VCaP (cell line): ENCODE data around the gene TBX18.

ENCODE experiments used
- H3K27ac ChIP-seq: fragments of 450-650 bp; 2 replicates; pipeline ENCODE4 v1.5.1; 2017
- TF ChIP-seq, protein P1 (sequence below): fragments of 450-650 bp; conservative IDR thresholded peaks from 2 replicates; pipeline ENCODE4 v1.5.1; 2017; ENCODE audit warnings: mild to moderate bottlenecking, moderate library complexity

Gene TBX18

DNA sequence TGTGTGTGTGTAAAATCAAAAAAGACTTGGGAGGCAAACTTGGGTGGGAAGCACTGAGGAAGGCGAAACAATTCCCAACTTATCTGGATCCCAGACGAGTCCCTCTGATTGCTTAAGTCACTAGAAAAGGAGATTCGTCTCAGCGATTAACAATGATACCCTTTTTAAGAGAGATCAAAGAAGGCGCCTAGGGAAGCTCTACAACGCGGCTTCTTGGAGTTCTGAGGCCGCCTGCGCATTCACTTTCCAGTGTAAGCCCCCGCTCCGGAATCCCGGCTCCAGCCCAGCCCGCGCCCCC, 8.7 kb upstream of the TBX18 start:
- no peak overlapping the region for H3K27ac ChIP-seq
- TF ChIP-seq, protein P1, sequence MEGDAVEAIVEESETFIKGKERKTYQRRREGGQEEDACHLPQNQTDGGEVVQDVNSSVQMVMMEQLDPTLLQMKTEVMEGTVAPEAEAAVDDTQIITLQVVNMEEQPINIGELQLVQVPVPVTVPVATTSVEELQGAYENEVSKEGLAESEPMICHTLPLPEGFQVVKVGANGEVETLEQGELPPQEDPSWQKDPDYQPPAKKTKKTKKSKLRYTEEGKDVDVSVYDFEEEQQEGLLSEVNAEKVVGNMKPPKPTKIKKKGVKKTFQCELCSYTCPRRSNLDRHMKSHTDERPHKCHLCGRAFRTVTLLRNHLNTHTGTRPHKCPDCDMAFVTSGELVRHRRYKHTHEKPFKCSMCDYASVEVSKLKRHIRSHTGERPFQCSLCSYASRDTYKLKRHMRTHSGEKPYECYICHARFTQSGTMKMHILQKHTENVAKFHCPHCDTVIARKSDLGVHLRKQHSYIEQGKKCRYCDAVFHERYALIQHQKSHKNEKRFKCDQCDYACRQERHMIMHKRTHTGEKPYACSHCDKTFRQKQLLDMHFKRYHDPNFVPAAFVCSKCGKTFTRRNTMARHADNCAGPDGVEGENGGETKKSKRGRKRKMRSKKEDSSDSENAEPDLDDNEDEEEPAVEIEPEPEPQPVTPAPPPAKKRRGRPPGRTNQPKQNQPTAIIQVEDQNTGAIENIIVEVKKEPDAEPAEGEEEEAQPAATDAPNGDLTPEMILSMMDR = no peak

DNA sequence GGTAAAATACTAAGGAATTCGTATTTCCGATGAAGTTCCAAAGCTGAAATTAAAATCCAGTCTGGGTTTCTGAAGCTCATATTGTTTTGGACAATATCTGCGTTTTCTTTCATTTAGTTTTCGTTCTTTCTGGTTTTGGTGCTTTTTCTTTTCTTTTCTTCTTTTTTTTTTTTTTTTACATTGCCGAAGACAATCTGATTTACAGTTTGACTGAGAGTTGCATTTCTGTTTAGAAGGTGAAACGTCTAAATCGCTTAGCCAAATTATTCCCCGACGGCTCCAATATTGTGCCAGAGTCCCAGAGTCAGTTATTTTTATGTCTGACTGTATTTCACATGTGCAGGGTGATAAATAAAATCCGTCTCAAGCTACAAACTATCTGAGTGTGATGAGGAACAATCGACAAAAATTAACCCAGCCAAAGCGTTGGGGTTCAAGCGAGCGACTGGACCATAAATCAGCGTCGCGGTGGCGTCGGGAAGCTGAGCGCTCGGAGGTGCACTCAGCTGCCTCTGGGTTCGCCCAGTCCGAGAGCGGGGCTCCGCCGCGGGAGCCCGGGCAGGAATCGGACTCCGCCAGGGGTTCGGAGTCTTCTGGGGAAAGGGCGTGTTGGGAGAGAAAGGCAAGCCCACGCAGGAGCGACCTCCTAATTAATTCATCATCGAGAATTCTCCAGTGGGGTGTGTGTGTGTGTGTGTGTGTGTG, 8.2 kb upstream of the TBX18 start:
- no peak overlapping the region for H3K27ac ChIP-seq
- TF ChIP-seq, protein P1 = no peak

DNA sequence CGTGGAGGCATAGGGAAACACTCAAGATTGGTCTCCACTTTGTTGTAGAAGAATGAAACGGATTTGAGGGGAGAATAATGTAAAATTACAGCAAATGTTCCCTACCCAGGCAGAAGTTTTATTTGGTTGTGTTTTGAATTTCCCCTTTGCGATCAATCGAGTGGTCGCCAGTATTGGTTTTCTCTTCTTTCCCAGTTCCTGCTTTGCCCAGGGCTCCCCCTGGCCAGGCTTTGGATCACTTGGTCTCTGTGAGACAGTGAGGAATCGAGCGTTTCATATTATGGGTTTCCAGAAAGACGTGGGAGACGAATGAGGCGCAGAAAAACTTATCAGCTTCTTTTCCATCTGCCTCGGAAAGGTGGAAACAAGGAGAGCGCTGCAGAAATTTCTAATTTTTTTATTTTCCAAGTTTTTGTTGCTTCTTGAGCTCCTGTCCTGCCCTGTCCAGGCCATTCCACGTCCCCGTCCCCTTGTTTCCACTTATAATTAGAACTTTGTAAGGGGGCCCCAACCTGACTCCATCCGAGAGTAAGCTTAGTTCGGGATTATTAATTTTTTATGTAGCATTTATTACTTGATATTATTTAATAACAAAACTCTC, 7.5 kb upstream of the TBX18 start:
- TF ChIP-seq, protein P1 = no peak
- no peak overlapping the region for H3K27ac ChIP-seq

DNA sequence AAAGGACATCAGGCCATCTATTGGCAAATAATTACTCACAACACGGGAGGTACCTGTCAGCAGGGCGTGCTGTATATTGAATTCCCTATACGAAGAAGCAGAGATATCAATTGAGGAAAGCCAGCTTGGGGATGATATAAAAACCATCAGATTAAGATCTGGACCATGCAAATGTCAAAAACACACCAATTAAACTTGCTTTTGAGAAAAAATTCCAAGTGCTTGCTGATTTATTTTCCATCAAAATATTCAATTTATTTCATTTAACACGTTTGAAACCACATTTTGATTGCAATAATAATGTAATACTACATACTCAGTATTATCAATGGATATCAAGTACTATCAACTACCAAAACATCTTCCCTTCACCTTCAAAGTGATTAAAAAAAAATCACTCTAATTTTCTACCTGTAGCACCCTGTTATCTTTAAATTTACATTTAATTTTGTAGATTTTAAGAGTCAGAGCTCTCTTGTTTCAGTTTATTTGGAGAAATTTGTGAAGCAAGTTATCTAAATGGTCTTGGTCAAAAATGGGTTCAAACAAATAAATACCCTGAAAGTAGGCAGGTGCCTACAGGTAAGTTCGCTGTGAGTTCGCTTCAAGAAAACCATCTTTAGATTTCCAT, 6.8 kb upstream of the TBX18 start:
- H3K27ac ChIP-seq = no peak overlapping the region
- TF ChIP-seq, protein P1 = no peak

DNA sequence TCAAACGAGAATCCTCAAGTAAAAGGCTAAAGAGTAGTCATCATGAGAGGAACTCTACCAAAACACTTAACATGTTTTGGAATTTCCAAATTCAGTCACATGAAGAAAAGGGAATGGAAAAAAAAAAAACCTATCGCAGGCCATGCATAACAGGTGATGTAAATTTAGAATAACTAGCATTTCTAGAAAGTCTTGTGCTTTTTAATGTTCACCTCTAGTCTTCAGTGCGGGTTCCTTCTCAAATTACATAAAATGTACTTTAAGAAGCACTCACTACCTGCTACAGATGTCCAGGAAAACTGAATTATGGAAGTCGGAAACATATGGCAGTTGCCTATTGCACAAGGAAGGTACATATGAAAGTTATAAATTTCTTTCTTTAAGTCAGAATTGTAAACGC, 6.1 kb upstream of the TBX18 start:
- H3K27ac ChIP-seq = no peak overlapping the region

DNA sequence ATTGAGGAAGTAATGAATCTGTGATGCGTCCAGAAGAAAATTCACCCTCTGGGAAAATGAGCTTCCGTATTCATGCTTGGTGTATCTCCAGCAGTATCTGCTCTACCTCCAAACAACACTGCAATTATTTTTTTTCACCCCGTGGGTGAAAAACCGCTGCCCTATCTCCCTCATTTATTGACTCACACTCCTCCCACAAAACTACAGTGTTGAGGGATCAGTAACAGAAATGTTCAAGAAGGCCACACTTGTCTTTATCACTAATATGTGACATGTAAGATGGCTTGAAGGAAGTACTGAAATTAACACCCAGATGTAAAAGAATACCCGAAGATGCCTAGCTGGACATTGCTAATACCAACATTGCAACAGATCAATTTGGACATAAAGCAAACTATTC, 4.9 kb upstream of the TBX18 start:
- H3K27ac ChIP-seq = no peak overlapping the region
- TF ChIP-seq, protein P1 = no peak

More for the DNA sequence above, 6.1 kb upstream of the TBX18 start:
- TF ChIP-seq, protein P1 = no peak

DNA sequence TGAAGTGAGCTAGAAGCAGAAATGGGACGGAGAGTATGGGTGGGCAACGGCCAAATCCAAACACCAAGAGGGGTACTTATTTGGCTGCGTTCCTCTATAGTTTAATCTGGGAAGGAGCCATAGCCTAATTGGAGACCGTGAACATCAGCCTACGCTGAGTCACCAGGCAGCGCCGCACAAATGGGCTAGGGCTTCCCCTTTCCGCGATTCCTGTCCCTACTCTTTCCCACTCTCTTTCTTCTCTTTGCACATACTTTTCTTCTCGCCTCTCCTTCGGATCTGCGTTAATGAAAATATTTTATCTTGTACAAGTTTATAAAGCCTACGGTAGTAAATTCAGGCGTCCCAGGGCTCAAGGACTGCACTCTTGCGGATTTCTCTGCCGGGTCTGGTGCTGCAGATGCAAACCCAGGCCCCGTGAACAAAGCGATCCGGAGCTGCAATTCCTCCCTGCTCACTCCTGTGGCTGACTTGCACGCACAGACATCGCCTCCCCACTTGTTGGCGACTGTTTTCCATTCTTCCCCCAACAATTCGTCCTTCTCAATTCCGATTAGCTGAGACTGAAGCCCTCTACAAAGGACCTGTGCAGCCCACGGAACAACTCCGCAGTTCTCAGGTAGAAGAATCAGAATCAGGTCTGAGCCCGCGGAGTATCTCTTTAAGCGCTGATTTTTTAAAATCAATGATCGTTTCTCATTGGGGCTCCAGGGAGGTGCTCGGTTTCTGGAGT, 4.2 kb upstream of the TBX18 start:
- TF ChIP-seq, protein P1 = no peak
- no peak overlapping the region for H3K27ac ChIP-seq
